GM12874 (cell line): ENCODE data around the gene DCN.

Experiments used
- CTCF ChIP-seq: IDR thresholded peaks from 2 replicates; pipeline ENCODE4 v1.5.1; 2011; ENCODE audit warnings: low read depth, mild to moderate bottlenecking, control low read depth, low read length, moderate library complexity; ENCODE audit not compliant: insufficient read depth

DCN gene

DNA sequence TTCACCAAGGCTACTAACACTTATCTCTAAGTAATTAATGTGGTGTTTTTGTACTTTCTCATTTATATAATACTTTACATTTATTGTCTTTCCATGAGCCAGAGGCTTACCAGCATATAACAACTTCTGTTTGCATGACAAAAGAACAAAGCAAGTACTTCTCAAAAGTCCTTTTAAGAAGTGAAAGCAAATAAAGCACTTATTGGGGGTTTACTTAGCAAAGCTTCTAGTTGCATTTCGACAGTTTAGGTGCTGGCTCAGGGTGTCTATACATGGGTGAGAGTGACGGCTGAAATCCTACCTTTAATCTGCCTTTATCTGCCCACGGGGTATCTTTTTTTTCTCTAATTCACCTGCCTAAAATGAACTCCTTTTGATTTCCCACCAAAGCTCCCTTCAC lies 21.0 kb upstream of the DCN start:
- TF ChIP-seq CTCF, result no peak

GRCh38 chr12:91202390-91202789 lies 19.8 kb upstream of the DCN start:
- no peak for TF ChIP-seq CTCF

- no peak for TF ChIP-seq CTCF
These were observed 13.8 kb upstream of the DCN start for GRCh38 chr12:91196436-91196835.

GRCh38 chr12:91194500-91194899 lies 11.9 kb upstream of the DCN start:
- no peak for TF ChIP-seq CTCF

DNA sequence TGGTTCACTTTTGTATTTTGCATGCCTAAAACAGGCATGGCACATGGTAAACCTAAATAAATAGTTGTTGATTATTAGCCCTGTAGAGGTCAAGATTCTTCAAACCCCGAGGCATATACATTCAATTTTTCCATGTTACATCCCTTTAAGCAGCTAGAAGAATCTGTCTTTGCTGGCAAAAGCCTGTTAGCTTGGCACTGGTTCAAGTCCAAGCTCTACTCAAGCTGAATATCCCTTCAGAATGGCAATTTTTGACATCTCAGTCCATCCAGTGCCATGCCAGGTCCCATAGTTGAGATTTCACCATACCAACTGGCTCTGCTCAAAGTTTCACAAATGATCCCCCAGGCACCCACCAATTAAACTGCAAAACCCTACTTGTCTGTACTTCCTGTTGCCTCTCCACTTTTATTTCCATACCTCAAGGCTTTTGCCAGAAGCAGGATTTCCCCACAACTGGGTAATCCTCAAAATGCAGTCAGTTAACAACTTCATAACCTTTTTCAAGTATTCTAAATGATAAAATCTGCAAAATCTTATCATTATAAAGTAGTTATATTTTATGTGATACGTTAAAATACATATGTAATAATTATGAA lies 9.0 kb upstream of the DCN start:
- TF ChIP-seq CTCF, result no peak

DNA sequence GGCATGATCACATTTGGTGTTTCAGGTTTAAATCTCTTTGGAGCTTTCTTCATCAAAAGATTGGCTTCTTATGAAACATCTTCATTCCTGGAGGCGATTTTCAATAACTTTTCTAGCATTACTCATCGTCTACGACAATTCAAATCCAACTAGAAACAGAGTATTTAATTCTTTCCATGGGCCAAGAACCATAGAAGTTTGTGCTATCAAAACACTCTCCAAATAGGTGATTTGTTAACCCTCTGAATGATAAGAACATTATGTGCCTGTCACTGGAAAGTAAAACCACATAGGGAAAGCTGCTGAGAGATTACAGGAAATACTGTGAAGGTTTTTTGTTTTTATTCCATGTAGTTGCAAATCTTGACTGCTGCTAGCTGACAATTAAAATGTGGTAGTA lies 6.9 kb upstream of the DCN start:
- TF ChIP-seq CTCF, result no peak

GRCh38 chr12:91188778-91189177 lies 6.2 kb upstream of the DCN start:
- no peak for TF ChIP-seq CTCF

DNA sequence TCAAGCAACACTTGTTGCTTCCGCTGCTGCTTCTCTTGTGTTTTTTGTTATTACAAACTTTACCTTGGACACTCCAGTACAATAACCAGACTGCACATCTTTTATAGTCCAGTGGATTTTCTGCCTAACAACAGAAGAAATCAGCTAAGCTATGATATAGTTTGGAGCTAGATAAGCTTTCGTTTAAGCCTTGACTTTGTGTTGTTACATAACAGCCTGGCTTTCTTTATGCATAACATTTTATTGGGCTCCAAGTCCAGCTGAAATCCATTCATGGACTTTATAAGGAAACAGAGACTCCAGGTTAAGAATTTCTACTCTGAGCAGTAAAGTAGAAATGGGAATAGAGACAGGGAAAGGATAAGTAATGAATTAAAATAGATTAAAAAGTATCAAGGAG lies 3.5 kb upstream of the DCN start:
- TF ChIP-seq CTCF, result no peak
